ENCODE data around the gene IRX1. TPM values are rescaled to one million over a fixed set of nuclear protein-coding genes. Genes with fewer than 3 reads are reported as not detected.
A peak's percentile ranks its signal among the peaks of the same experiment; 100 is the strongest.

IRX1 gene
- total RNA-seq, 1 donor from 2014 or later, result 7.5 TPM

DNA sequence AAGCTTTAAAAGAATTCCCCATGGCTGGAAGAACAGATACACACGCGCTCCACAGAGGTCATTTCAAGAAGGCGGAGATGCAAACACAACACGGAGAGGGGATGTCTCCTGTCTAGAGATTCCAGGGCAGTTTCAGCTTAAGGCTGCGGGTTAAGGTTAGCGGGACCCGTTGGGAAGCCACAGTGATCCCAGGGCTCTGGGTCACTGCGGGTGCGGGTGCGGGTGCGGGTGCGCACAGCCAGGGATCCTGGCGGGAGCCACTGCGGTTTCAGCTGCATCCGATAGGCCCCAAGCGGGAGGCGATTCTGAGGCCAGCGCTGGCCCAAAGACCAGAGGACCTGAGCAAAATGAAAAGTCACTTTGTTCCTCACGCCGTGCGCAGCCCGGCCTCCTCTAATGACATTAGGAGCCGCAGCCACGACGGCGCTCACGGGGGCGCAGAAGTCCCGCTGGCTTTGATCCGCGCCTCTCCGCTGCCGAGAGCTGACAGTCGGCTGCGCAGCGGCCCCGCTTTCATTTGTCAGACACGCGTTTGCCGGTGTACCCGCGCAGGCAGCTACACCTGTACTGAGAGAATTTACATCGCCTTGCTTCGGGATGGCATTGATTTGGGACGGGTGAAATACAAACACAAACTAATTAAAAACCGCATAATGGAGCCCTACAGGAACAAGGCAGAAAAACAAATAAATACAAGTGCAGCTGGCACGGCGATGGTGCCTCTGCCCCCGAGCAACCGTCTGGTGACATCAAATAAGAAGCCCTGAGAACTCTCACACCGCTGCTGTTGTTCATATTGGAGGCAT is 5.3 kb upstream of the IRX1 start:
- Histone ChIP-seq H3K4me3 (no peak overlapping the region), H3K4me1 (peaks cover 11% of the 10 kb centered on the region), H3K9me3 (no peaks in the 10 kb centered on the region), H3K36me3 (no peaks in the 10 kb centered on the region), H3K27me3 (peaks cover 80% of the 10 kb centered on the region), H3K27ac (no peak overlapping the region)
- TF ChIP-seq, protein P1, sequence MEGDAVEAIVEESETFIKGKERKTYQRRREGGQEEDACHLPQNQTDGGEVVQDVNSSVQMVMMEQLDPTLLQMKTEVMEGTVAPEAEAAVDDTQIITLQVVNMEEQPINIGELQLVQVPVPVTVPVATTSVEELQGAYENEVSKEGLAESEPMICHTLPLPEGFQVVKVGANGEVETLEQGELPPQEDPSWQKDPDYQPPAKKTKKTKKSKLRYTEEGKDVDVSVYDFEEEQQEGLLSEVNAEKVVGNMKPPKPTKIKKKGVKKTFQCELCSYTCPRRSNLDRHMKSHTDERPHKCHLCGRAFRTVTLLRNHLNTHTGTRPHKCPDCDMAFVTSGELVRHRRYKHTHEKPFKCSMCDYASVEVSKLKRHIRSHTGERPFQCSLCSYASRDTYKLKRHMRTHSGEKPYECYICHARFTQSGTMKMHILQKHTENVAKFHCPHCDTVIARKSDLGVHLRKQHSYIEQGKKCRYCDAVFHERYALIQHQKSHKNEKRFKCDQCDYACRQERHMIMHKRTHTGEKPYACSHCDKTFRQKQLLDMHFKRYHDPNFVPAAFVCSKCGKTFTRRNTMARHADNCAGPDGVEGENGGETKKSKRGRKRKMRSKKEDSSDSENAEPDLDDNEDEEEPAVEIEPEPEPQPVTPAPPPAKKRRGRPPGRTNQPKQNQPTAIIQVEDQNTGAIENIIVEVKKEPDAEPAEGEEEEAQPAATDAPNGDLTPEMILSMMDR (IDR thresholded peaks at IDR 0.05), result no peak
- DNase-seq (no peak), ATAC-seq (no peak)
- intact Hi-C loops (cut with DNase I), result no loop called here

DNA sequence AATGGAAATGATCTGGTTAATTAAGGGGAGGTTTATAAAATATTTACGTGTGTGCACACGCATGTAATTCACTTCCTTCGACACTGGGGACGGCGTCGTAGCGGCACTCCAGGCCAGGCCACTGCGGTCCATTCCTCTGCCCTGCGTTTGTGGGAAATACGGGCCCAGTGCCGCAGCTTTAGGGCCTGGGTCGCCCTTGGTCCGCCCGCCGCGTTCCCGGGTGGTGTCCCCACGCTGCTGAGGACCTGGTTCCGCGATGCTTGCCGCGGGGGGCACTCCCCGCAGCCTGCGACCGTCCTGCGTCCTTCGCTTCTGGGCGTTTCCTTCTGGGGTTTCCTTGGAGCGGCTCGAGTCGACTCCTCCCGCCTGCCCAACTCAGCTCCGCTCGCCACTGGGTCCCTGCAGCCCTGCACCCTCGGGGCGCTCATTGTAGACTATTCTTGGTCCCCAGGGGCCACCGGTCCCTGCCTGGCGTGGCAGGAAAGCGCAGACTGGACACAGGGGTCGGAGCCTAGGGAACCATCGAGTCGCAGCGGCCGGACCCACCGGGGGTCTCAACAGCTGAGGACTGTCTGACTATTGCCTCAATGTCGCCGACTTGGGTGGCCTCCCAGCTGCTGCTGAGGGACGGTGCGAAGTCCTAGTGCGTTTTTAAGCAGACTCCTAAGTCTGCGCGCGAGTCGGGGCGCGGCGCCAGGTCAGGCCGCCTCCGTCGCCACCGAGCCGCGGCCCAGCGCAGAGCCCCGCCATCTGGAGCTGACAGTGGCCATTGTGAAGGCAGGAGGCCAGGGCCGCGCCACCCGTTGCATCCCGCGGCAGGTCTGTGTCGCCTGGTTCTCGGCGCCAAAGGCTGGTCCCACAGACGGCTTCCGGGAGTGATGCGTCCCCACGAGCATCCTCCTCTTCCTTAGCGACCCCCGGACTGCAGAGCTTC is 4.4 kb upstream of the IRX1 start:
- peaks cover 86% of the 10 kb centered on the region for H3K27me3 ChIP-seq
- peaks cover 11% of the 10 kb centered on the region for H3K4me1 ChIP-seq
- ATAC-seq (peak; percentile 18), DNase-seq (no peak)
- TF ChIP-seq, protein P1 (IDR thresholded peaks at IDR 0.05), result no peak
- no peak overlapping the region for H3K27ac ChIP-seq
- no peaks in the 10 kb centered on the region for H3K36me3 ChIP-seq
- intact Hi-C loops (cut with DNase I), result no loop called here
- no peaks in the 10 kb centered on the region for H3K9me3 ChIP-seq
- no peak overlapping the region for H3K4me3 ChIP-seq

DNA sequence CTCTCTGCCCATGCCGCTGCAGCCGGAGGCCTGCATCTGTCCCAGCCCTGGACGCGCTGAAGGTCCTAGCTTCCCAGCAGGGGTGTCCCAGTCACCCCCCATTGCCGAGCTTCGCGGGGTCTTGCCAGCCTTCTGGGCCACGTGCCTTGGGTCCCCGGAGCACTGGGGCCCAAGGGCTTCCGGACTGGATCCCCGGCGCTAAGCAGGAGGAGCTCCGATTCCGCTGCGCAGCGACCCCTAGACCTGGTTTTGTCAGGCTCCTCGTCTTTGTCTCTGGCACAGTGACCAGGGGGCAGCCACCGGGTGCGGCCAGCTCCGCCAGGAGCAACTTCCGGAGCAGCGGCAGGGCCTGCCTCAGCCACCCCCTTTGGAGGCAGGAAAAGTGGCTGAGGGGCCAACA is 3.3 kb upstream of the IRX1 start:
- no peak overlapping the region for H3K4me3 ChIP-seq
- TF ChIP-seq, protein P1 (IDR thresholded peaks at IDR 0.05), result no peak
- DNase-seq (no peak), ATAC-seq (no peak)
- intact Hi-C loops (cut with DNase I), result no loop called here
- H3K9me3 ChIP-seq, result no peaks in the 10 kb centered on the region
- H3K27me3 ChIP-seq, result peaks cover 95% of the 10 kb centered on the region
- H3K36me3 ChIP-seq, result no peaks in the 10 kb centered on the region
- peaks cover 11% of the 10 kb centered on the region for H3K4me1 ChIP-seq
- no peak overlapping the region for H3K27ac ChIP-seq

DNA sequence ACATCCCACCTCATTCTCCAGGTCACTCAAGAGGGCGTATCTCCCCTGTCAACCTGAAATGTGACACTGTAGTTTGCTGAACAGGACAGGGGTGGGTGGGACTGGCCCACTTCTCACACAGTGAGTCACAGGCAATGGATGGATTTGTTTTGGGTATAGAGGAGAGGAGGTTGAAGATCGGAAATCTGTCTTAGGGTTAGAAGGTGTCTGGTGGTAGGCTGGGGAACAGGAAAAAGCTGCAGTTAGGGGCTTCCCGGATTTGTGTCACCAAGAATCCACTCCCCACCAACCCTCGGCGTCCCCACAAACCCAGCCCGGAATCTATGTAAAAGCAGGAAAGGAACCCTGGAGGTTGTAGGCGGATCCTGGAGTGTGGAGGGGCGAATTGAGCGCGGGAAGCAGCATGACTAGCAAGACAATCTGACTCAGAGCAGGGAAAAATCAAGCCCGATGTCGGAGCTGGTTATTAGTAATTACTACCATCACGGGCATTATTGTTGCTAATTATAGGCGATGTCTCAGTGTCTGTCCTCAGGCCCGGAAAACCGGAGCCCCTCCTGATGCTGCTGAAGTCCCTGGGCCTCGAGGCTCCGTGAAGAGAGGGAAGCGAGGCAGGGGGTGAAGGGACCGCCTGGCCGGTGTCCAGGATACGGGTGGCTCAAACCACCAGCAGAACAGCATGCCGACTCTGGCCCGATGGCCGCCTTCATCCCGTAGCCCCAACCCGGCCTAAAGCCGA is 1.7 kb upstream of the IRX1 start:
- TF ChIP-seq, protein P1 (IDR thresholded peaks at IDR 0.05), result no peak
- peaks cover 95% of the 10 kb centered on the region for H3K27me3 ChIP-seq
- intact Hi-C loops (cut with DNase I), result no loop called here

DNA sequence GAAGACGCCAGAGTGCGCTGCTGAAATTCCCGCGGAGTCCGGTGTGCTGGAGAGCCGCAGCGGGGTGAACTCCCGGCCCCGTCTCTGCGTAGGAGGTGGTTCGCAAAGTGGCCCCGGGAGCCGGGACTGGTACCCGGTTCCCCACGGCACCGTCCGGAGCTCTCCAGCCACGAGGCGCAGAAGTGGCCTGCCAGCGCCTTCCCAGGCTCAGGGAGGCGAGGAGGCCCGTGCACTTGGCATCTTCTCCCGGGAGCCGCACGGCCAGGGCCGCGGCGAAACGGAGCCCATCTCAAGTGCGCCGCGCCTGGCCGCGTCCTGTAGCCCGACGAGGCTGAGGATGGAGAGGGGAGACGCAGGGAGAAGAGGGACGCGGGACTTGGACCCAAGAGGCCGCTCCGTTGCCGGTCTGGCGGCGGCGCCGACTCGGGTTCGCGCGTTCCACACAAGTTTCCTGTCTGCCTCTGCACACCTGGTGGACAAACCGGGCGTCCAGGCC is 1.1 kb upstream of the IRX1 start:
- intact Hi-C loops (cut with DNase I), result no loop called here
- TF ChIP-seq, protein P1 (IDR thresholded peaks at IDR 0.05), result no peak
- Histone ChIP-seq H3K27ac (no peak overlapping the region), H3K36me3 (no peaks in the 10 kb centered on the region), H3K27me3 (peaks cover 96% of the 10 kb centered on the region), H3K4me1 (peaks cover 11% of the 10 kb centered on the region), H3K4me3 (peak overlapping the region; percentile 26), H3K9me3 (no peaks in the 10 kb centered on the region)
- no peak for DNase-seq
- ATAC-seq, result peak; percentile 26

More for the DNA sequence above, 1.7 kb upstream of the IRX1 start:
- DNase-seq (no peak), ATAC-seq (no peak)
- Histone ChIP-seq H3K27ac (no peak overlapping the region), H3K4me3 (peak overlapping the region; percentile 26), H3K36me3 (no peaks in the 10 kb centered on the region), H3K4me1 (peaks cover 11% of the 10 kb centered on the region), H3K9me3 (no peaks in the 10 kb centered on the region)
